ENCODE results near the gene TIMM10.

The TIMM10 gene

DNA sequence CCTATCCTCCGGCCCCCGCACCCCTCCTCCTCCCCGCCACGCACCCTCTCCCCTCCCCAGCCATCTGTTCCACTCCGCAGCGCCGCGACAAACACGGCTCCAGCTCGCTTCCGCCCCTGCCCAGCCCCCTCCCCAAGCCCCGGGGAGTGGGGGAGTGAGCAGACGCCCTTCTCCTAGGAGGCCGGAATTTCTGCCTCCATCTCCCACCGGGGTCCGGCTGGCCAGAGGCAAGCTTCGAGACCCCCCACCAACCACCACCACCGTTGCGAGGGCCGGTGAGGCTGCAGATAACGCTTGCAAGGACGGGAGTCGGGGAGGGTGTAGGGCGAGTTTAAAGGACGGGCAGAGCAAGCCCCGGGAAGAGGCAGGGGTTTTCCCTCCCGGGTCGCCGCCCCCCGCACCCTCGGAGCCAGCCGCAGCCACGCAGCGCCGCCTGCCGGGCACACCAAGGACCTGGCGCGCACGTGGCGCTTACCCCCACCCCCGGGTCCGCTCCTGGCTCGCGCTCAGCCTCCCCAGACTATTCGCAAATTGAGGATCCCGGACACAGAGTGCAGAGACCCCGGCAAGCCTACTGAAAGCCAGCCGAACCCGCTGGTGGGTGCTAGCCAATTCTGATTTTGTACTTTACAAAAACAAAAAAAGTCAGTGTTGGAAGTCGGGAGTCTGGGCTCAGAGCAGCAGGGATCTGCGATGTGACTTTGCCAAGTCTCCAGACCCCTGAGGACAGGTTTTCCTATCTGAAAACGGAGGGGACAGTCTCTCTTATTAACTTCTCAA lies 47.6 kb downstream of the TIMM10 start:
- Histone ChIP-seq H3K27me3 (ENCODE audit: insufficient read depth, low read length) (peaks cover 19% of the 10 kb centered on the region), H3K79me2 (ENCODE audit: control insufficient read depth, insufficient read depth, low read length, unreplicated experiment) (no peaks in the 10 kb centered on the region), H3K4me3 (ENCODE audit: low read depth, low read length) (peak overlapping the region; percentile 72), H3K4me1 (ENCODE audit: control insufficient read depth, insufficient read depth, low read length, unreplicated experiment) (no peaks in the 10 kb centered on the region), H2AFZ (ENCODE audit: low read length, unreplicated experiment) (no peak overlapping the region), H3K27ac (ENCODE audit: low read depth, low read length) (no peak overlapping the region), H3K36me3 (ENCODE audit: insufficient read depth, low read length) (no peaks in the 10 kb centered on the region)

DNA sequence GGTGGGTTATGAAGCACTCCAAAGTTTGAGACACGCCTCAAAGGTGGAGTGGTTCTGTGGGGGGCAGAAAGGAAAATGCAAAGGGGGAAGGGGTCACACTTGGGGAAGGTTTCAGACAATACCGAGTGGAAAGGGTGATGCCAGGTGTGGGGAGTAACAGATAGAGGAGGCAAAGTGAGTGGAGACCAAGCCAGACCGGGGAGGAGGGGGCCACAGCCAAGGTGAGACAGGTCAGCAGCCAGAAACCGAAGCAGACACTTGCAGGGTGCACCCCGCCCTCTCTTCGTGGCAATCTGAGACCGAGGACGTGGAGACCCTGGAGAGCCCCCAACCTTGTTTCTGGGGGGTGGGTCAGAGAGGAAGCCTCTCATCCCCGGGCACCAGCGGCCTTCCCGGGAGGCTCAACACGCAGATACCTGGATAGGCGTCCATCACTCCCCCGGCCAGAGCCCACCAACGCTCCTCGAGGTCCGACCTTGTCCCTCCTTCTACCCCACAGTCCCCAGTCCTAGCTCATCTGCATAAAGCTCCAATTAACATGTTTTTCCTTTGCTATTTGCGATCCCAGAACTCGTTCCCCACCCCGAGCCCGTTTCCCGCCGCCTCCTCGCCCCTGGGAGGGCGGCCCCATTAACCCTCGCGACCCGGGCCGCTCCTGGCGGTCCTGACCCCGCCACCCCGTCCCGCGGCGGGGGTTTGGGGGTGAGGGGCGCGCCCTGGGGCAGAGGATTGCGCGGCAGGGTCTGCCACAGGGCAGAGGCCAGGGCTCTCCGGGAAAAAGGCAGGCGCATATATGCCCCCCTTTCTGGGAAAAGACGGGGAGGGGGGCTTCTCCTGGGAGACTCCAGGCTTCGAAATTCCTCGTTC lies 48.4 kb downstream of the TIMM10 start:
- peak overlapping the region; percentile 72; the same call in 1 of the 2 replicates for H3K4me3 ChIP-seq (ENCODE audit: low read depth, low read length)
- H2AFZ ChIP-seq (ENCODE audit: low read length, unreplicated experiment): no peak overlapping the region
- no peak overlapping the region for H3K27ac ChIP-seq (ENCODE audit: low read depth, low read length)

DNA sequence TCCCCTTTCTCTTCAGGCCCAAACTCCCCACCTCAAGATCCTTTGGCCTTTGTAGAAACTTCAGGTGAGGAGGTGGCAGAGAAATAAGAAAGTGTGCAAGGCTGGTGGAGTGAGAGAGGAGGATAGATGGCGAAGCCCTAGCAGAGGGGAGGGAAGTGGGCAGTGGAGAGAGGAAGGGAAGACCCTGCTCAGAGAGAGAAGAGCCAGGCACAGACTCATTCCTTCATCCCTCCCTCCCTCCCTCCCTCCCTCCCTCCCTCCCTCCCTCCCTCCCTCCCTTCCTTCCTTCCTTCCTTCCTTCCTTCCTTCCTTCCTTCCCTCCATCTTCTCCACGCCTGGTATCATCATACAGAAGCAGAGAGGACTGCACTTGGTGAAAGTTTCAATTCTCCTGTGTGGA lies 49.2 kb downstream of the TIMM10 start:
- Histone ChIP-seq H3K27ac (ENCODE audit: low read depth, low read length) (no peak overlapping the region), H3K4me1 (ENCODE audit: control insufficient read depth, insufficient read depth, low read length, unreplicated experiment) (no peaks in the 10 kb centered on the region), H3K36me3 (ENCODE audit: insufficient read depth, low read length) (no peaks in the 10 kb centered on the region), H2AFZ (ENCODE audit: low read length, unreplicated experiment) (no peak overlapping the region), H3K4me3 (ENCODE audit: low read depth, low read length) (no peak overlapping the region), H3K79me2 (ENCODE audit: control insufficient read depth, insufficient read depth, low read length, unreplicated experiment) (no peaks in the 10 kb centered on the region), H3K27me3 (ENCODE audit: insufficient read depth, low read length) (peaks cover 33% of the 10 kb centered on the region)

More for the DNA sequence above, 48.4 kb downstream of the TIMM10 start:
- Histone ChIP-seq H3K27me3 (ENCODE audit: insufficient read depth, low read length) (peaks cover 24% of the 10 kb centered on the region), H3K4me1 (ENCODE audit: control insufficient read depth, insufficient read depth, low read length, unreplicated experiment) (no peaks in the 10 kb centered on the region), H3K36me3 (ENCODE audit: insufficient read depth, low read length) (no peaks in the 10 kb centered on the region), H3K79me2 (ENCODE audit: control insufficient read depth, insufficient read depth, low read length, unreplicated experiment) (no peaks in the 10 kb centered on the region)

DNA sequence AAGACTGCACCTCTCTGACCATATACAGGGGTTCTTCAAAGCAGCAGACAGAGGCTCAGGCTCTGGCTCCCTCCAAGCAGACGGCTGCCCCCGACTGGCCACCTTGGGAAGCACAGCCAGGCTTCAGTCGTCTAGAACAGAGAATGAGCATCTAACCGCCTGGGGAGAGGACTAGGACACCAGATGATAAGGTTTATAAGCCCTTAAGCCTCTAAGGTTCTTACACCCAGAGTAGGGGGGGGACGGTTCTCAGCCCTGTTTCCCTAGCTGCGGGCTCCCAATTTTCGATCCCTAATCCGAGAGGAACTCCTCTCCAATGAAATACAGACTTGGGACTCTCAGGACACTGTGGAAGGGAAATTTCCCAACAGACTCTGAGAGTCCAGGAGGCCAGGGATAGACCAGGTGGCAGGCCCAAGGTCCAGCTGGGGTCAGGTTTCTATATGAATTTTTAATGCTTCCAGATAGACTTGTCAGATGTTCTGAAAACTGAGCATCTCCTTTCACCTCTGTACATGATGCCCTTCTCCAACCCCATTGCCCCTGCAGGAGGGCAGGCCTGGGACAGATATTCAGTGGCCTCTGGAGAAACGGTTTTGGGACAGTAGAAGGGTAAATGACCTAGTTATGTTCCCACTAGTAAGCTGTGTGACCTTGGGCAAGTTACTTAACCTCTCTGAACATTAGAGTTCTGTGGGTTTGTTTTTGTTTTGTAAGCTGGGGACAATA lies 50.0 kb downstream of the TIMM10 start:
- H3K79me2 ChIP-seq (ENCODE audit: control insufficient read depth, insufficient read depth, low read length, unreplicated experiment): no peaks in the 10 kb centered on the region
- peaks cover 40% of the 10 kb centered on the region for H3K27me3 ChIP-seq (ENCODE audit: insufficient read depth, low read length)
- H2AFZ ChIP-seq (ENCODE audit: low read length, unreplicated experiment): no peak overlapping the region
- H3K27ac ChIP-seq (ENCODE audit: low read depth, low read length): no peak overlapping the region
- H3K36me3 ChIP-seq (ENCODE audit: insufficient read depth, low read length): no peaks in the 10 kb centered on the region
- no peaks in the 10 kb centered on the region for H3K4me1 ChIP-seq (ENCODE audit: control insufficient read depth, insufficient read depth, low read length, unreplicated experiment)
- H3K4me3 ChIP-seq (ENCODE audit: low read depth, low read length): no peak overlapping the region

DNA sequence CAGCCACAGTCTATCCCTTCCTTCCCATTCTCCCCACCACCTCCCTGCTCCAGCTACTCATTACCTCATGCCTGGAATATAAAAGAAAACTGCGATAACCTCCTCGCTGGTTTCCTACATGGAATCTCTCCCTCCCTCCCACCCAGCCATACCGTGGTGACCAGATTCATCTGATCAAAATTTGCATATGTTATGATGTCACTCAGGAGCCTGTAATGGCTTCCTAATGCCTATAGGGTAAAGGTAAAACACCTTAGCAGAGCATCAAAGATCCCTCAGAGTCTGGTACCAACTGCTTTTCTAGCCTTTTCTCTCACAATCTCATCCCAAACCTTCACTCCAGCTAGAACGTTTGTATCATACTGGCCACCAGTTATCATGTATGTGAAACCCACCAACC lies 50.6 kb downstream of the TIMM10 start:
- Histone ChIP-seq H3K4me3 (ENCODE audit: low read depth, low read length) (no peak overlapping the region), H3K36me3 (ENCODE audit: insufficient read depth, low read length) (no peaks in the 10 kb centered on the region), H3K27ac (ENCODE audit: low read depth, low read length) (no peak overlapping the region), H3K4me1 (ENCODE audit: control insufficient read depth, insufficient read depth, low read length, unreplicated experiment) (no peaks in the 10 kb centered on the region), H3K27me3 (ENCODE audit: insufficient read depth, low read length) (peaks cover 47% of the 10 kb centered on the region), H3K79me2 (ENCODE audit: control insufficient read depth, insufficient read depth, low read length, unreplicated experiment) (no peaks in the 10 kb centered on the region), H2AFZ (ENCODE audit: low read length, unreplicated experiment) (no peak overlapping the region)

DNA sequence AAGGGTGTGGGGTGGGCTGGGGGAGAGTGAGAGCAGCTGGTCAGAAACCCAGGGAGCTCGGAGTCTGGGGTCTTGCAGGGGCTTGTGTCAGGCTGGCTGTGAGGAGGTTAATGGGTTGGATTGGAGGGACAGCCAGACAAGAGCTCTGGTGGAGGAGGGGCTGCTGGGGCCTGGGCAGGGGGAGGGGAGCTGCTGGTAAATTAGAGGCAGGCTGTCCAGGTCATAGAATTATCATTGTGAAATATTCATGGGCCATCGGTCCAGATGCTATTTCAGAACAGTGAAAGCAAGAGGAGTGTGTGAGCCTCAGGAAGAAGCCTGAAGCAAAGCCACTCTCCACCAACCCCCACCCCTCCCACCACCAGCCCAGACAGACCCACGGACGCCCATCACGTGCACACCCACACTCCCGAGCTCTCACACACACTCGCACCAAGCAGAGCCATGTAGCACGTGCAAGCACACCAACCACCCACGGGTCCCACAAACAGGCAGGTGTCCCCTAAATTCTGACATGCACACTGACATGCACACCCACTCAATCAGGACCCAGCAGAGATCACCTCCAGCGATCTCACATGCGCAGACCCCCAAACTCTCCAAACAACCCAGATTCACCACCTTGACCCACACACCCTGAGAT lies 51.4 kb downstream of the TIMM10 start:
- no peaks in the 10 kb centered on the region for H3K4me1 ChIP-seq (ENCODE audit: control insufficient read depth, insufficient read depth, low read length, unreplicated experiment)
- H3K4me3 ChIP-seq (ENCODE audit: low read depth, low read length): no peak overlapping the region
- H3K79me2 ChIP-seq (ENCODE audit: control insufficient read depth, insufficient read depth, low read length, unreplicated experiment): no peaks in the 10 kb centered on the region
- H3K36me3 ChIP-seq (ENCODE audit: insufficient read depth, low read length): no peaks in the 10 kb centered on the region
- H3K27ac ChIP-seq (ENCODE audit: low read depth, low read length): no peak overlapping the region
- H2AFZ ChIP-seq (ENCODE audit: low read length, unreplicated experiment): no peak overlapping the region
- H3K27me3 ChIP-seq (ENCODE audit: insufficient read depth, low read length): peaks cover 50% of the 10 kb centered on the region
